ENCODE measurements around the gene TMPRSS3.
A peak's percentile ranks its signal among the peaks of the same experiment; 100 is the strongest.

The TMPRSS3 gene

DNA sequence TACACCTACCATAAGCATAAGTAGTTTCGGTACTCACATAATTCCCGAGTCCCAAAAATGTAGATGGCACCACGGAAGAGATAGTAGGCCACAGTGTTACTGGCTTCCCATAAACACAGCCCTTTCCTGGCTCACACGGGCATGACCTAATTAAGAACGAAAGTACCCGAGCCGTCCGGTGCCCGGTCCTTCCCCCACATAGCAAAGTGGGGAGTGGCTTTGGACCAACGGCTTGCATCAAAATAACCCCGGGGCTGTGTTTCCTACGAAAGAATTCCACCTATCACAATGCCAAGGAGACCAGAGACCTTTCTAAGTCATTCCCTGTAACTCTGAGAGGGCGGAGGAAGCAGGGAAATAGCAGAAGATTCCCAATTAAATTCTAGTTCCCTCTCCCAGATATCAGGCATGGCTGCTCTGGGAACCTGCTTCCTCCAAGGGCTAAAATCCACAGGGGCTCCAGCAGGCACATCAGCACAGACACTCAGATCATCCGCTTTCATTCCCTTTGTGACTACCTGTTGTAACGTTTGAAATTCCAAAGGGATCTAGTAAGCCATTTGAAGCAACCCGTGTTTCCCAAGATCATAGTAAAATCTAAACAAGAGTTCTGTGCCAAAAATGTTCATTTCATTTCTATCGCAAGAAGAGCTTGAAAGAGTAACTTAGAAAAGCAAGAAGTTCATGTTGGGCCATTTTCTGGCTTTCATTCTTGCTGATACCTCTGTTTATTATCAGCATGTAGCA, at the start of gene TMPRSS3:
TMPRSS3 (minus strand) TSS at position 148 of the 747 bp plus-strand sequence. CDS start 635 bp downstream, outside the sequence.
- DNase-seq: peak in 2 of 56 donors; percentile 1 to 9

DNA sequence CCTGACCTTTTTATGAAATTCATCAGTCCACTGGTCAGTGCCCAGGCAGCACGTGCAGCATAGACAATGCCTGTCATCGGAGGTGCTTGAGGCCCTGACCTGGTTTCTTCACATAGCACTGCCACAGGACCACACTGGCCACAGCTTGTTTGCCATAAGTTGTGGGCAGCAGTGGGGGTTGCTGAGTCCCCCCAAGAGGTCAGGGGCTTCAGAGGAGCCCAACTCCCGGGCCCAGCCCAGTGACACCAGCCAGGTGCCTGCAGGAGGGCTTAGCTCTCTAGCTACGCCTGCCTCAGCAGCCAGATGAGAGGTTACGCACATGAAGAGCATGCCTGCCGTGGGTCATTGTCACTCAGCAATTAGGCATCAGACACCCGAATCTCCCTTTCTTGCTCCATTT, 49.5 kb upstream of the TMPRSS3 start:
- no peak for DNase-seq

DNA sequence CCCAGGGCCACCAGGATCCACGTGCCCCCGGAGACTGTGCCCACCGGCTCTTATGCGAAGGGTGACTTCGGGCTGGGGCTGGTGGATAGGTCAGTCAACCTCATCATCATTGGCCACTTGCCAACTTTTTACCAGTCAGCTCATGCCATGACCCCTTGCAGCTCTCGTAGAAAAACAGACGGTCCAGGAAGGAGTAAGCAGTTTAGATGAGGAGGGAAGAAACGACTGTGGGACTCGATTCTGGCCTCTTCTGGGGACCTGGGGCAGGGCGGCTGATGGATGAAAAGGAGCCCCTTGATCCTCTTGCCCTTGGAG, 48.9 kb upstream of the TMPRSS3 start:
- no peak for DNase-seq

DNA sequence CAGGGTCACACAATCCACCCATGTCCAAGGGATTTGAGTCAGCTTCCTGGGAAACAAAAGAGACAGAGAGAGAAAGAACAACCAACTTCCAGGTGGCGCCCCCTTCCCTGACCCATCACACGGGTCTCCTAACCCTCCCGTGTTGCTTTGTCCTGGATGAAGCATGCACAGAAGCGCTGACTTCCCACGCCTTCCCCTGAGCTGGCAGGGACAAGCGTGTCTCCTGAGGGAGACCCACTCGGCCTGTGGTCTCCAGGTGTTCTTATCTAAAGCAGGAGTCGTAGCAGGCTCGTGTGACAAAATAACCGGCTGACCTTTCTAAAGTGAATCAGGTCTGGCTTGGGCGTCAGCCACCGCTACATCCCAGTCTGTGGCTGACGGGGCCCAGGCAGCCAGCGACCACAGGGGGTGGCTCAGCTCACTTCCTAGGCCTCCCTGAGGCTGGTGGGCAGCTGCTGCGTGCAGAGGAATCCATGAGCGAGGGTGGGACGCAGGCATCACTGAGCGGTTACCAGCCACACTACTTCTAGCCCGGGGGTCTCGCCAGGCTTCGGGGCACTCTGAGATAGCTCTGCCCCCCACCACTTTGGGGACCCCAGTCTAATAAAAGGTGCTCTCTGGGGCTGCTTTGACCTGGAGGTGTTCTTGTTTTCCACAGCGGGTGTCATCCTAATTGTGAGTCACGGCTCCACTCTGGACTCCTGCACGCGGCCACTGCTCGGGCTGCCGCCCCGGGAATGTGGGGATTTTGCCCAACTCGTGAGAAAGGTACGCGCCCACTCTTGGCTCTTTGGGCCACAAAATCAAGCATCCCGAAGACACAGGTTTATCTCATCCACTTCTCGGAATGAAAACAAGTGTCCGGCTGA, 48.3 kb upstream of the TMPRSS3 start:
- DNase-seq: no peak

DNA sequence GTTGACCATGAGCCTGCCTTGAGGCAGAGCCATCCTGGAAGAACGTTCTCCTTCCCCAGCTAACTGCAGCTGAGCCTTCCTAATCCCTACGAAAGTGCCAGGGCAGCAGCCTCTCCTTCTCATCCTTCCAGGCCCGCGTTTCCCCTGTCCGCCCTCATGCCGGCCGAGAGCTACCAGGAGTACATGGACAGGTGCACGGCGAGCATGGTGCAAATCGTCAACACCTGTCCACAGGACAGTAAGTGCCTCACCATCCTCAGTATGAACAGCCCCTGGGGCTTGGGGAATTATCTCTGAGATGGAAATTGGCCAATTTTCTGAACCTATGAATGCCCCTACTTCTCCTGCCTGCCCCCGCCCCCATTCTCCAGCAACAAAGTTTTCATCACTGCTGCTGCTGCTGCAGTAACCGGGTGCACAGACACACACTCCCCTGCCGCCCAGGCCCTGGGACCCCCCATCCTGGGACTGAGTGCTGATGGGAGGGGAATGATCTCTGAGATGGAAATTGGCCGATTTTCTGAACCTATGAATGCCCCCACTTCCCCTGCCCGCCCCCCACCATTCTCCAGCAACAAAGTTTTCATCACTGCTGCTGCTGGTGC, 47.4 kb upstream of the TMPRSS3 start:
- no peak for DNase-seq

DNA sequence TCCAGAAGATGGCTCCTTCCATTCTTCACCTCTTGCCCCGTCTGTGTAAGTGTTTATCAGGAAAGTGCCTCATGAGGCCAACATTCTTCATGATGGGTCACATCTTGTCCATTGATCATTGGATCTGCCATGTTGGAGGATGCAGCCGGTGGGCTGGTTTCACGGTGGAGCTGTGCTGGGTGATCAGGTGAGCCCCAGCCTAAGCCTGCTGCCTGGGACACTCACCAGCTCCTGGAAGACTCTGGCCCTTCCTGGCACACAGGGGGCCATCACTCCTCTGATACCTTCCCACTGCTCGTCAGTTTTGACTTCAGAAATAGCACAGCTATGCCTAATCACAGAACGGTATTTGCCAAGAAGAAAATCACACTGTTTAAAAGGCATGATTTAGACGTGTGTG, 46.1 kb upstream of the TMPRSS3 start:
- no peak for DNase-seq

DNA sequence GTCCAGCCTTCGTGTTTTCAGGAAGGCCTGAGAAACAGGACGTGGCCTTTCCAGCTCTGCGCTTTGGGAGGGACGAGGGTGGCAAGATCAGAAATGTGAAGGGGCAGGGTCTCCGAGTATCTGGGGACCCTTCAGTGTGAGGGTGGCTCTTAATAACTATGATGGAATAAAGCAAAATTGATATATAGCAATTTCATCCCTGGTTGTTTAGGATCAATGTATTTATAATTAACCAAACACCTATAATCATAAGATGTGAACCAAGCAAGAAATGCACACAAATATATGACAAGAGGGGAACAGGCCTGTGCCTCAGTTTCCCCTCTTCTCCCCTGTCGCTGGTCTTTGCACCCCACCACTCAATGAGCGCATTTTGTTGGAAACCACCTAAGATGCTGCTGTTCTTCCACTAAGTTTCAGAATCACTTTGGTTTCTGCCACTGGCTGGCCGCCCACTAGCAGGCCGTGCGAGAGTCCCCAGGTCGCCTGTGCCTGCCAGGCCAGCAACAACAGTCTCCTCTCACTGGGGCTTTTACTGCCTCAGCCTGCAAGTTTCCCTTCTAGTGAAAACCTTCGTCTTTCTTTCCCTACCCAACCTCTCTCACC, 44.4 kb upstream of the TMPRSS3 start:
- peak in 1 of 56 donors; percentile 13 for DNase-seq

DNA sequence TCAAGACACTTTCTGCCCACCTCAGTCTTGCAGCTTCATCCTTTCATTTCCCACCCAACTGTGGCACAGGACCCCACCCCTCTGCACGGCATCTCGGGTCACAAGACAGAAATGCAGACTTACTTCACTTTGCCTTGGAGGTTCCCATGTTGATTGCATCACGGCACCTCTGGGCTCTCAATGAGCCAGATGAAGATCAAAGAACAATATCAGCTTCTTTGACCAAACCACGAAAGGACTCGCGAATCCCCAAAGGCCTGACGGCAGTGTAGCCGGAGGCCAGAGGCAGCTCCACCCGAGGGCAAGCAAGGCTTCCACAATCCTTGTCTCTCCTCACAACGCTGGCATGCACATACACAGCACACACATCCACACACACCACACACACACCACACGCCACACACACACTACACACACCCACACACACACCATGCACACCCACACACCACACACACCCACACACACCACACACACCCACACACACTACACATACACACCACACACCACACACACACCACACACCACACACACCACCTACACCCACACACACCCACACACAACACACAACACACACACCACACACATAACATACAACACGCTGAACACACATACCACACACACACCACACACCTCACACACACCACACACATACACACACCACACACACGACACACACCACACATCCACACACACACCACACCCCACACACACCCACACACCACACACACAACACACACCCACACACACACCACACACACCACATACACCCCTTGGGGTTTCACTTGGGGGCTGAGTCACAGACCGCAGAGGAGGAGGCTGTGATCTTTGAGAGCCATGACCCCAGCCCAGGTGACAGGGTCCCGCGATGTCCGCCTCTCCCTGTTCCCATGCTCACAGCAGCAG, 43.7 kb upstream of the TMPRSS3 start:
- DNase-seq: no peak

DNA sequence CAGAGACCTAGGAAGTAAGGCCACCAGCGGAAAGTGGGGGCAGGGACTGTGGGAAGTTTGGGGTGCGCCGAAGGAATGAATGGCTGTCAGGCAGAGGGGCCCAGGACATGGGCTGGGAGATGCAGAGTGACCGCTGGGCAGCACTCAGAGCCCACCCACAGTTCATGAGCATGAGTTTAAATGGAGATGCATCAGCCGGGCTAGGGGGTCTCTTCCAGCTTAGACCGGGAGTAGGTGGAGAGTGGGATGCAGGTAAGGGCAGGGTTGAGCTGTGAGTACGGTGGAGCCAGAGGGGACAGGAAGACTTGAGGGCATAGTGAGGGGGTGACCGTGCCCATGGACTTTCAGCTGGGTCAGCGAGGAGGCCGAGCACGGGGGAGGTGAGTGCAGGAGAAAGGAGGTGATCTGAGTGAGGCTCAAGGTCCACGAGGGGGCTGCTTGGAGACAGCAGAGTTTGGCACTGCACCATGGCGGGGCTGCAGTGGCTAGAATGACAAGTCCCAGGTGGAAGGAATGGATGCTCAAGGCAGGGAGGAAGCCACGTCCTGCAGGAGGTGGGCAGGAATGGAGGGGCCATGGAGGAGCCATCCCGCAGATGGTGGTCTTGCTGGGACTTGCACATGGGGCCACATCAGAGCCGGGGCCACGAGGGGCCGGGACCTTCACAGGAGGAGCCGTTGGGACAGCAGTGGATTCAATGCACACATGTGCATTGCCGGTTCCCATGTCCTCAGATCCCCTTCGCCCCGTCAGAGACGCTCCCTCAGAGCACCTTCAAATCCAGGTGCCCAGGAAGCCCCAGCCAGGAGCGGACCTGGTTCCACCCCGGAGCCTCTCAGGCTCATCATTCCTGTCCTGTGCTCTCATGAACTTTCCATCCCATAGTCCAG, 42.7 kb upstream of the TMPRSS3 start:
- no peak for DNase-seq

DNA sequence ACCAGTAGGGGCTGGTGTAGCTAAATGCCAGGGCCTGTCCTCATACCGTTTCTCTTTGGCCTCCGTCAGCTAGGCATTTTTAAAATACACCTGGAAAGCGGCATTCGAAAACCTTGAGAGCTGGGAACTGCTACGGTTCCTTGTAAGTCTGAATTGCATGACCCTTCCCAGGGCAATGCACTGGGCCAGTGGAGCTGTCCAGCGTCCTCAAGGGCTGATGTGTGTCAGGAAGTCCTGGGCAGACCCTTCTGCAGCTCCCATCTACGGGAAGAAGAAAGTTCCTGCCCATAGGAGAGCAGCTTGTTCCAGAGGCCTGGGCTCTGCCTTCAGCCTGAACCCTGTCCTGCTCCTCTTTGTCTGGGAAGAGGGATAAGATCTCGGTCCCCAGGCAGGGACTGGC, 41.9 kb upstream of the TMPRSS3 start:
- no peak for DNase-seq

DNA sequence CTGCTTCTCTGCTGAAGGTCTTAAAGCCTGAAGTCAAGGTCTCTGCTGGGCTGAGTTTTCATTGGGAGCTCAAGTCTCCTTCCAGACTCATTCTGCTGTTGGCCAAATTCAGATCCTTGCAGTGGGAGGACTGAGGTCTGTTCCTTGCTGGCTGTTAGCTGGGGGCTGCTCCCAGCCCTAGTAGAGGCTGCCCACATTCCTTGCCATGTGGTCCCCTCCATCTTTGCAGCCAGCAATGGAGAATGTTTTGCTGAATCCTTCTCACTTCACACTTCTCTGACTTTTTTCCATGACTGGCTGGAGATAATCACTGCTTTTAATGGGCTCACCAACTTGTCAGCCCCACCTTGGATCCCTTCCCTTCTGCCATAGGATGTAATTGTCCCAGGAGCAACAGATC, 41.1 kb upstream of the TMPRSS3 start:
- DNase-seq: no peak

DNA sequence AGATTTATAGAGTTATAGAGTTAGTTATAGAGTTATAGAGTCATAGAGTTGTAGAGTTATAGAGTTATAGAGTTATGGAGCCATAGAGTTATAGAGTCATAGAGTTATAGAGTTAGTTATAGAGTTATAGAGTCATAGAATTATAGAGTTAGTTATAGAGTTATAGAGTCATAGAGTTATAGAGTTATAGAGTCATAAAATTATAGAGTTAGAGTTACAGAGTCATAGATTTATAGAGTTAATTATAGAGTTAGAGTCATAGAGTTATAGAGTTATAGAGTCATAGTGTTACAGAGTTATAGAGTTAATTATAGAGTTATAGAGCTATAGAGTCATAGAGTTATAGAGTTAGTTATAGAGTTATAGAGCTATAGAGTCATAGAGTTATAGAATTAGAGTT, 40.0 kb upstream of the TMPRSS3 start:
- no peak for DNase-seq

DNA sequence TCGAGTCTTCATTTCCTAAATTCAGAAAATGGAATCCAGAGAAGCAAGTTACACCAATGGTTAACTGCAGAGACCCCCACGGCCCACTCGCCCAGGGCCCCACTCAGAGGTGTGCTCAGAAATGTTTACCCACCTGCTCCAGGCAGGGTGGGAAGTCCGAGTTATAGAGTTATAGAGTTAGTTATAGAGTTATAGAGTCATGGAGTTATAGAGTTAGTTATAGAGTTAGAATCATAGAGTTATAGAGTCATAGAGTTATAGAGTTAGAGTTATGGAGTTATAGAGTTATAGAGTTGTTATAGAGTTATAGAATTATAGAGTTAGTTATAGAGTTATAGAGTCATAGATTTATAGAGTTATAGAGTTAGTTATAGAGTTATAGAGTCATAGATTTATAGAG, 39.5 kb upstream of the TMPRSS3 start:
- DNase-seq: no peak

DNA sequence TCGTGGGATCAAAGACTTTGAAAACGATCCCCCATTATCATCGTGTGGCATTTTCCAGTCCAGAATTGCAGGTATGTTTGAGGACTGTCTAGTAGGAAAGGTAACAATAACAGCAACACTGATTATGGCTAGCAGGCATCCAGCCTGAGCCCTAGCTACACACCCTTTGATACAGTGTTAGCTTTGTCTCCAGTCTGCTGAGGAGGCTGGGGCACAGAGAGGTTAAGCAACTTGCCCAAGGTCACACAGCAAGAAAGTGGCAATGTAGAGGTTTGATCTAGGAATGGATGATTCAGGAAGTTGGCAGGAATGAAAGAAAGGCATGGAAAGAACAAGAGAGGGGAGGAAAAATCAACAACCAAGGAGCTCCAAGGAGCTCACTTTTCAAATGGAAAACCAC, 39.0 kb upstream of the TMPRSS3 start:
- DNase-seq: no peak

DNA sequence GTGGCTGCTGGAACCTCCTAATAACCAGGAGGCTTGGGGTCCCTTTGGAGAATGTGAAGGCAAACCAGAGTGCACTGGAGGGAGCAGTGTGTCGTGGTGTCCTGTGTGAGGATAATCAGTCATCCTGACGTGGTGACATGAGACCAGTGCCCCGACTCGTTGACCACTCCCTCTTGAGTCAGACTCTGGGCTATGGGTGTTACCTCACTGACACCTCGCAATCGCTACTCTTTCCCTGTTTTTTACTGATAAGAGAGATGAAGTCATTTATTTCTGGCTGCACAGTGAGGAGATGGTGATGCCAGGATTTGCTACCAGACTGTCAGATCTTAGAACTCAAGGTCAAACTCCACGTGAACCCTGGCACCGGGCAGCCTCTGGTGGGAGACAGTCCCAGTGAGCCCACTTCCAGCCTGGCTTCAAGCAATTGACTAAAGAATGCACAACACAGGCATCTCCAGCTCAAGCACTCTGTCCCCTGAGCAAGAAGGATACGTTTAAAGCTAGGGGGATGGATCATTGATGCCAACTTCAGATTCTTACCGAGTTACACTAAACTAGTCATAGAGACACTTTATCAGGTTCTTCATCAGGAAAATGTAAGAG, 38.2 kb upstream of the TMPRSS3 start:
- DNase-seq: no peak

DNA sequence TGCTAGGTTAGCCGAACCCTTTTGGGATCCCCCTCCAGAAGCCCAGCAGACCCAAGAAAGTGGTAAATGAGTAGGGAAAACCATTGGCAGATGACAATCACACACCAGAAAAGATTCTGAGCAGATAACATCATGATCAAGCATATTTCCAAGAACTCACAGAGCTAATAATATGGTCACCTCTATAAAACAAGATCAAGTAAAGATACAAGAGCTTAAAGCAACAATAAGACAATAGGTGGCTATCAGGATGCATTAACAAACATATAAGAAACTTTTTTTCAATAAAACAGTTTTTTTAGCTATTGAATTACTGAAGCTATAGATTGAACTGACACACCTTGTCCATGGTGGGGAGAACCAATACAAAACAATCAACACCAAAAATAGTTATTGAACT, 36.8 kb upstream of the TMPRSS3 start:
- DNase-seq: no peak

DNA sequence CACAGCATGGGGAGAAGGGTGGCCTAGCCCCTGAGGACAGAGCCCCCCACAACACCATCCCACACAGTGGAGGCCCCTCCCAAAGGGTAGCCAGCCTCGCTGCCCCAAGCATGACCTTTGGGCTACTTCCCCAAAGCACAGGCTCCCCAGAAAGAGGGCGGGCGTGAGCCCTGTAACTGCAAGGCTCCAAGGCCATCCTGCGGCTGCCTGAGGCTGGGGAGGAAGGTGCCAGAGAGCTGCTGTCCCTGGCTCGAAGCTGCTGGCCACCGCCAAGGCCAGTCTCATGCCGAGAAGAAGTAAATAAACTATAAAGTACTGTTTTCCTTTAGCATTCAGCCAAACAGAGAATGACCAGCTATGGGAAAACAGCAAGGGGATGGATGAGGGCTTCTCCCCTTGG, 35.3 kb upstream of the TMPRSS3 start:
- DNase-seq: no peak

DNA sequence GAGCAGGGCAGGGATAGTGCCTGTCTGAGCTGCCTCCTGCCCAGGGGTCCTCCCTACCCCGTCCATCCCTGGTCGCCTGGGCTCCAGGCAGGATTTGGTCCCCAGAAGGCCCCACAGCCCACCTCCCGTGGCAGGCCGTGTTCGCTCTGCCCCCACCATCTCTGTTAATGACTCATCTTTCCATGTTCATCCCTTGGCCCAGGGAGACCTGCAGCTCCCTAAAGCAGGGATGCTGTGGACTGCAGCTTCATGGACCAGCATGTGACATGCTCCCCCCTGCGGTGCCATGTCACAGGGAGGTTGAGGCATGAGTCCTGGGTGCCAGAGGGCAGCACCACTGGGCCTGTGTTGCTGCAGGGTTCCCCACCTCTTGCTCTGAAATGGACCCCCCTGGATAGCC, 34.7 kb upstream of the TMPRSS3 start:
- DNase-seq: no peak

DNA sequence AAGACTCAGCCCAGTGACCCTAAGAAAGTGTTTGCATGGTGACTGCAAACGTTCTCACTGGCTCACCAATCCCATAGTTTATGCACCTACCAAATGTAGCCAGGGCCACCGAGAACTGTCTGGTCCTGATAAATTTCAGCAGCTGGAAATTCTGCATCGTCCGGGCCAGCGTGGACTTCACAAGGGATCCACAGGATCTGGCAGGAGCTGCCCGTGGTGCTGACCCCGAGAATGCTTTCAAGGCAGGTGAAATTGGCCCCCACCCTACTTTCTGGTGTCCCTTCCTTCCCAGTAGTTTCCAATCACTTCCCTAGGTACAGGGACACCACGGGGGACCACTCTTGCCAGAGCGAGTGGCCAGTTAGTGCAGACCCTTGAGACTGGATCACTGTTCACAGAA, 34.0 kb upstream of the TMPRSS3 start:
- DNase-seq: no peak

DNA sequence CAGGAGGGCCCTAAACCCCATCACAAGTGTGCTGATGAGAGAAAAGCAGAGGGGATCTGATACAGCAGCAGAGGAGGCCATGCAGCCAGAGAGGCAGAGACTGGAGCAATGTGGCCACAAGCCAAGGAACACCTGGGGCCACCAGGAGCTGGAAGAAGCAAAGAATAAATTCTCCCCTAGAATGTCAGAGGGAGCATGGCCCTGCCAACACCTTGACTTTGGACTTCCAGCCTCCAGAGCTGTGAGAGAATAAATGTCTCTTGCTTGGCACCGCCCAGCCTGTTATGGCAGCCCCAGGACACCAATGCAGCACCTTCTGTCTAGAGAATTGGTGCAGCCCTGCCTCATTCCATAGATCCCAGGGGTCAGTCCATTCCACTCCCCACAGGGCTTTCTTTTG, 33.2 kb upstream of the TMPRSS3 start:
- no peak for DNase-seq

Data from nucleus accumbens (tissue), 56 donors.